Head of caudate nucleus (tissue), 42 donors: ENCODE measurements around the gene NLRP5.
A peak's percentile ranks its signal among the peaks of the same experiment; 100 is the strongest.

Experiments
- DNase-seq, 42 donors: peaks; one replicate each; pipeline versions ENCODE4 v3.0.0 to v3.0.0-alpha.2; 2020 to 2021; ENCODE audit warnings: mixed read lengths in 7 of 42
- intact Hi-C: fragments of 100-400 bp; cut with DNase I; formaldehyde crosslinking; loops from one replicate; pipeline ENCODE4 v1.15.0; 2022

NLRP5 gene

GRCh38 chr19:56107626-56108351 lies 121.2 kb downstream of the NLRP5 start:
- DNase-seq: peak in 4 of 42 donors; percentile 26 to 48 (median 36)
- intact Hi-C loops: no loop called here

GRCh38 chr19:56108447-56109195 lies 122.0 kb downstream of the NLRP5 start:
- intact Hi-C loops: no loop called here
- peak in 8 of 42 donors; percentile 32 to 58 (median 46) for DNase-seq

GRCh38 chr19:56109226-56109625 lies 122.7 kb downstream of the NLRP5 start:
- DNase-seq: peak in 41 of 42 donors; percentile 23 to 93 (median 66)
- intact Hi-C loops: no loop called here

GRCh38 chr19:56110515-56111448 lies 124.2 kb downstream of the NLRP5 start:
- intact Hi-C loops: no loop called here
- no peak for DNase-seq
